ENCODE measurements around the gene DNASE1L2.

DNASE1L2 gene

GRCh38 chr16:2195322-2196161 lies 40.7 kb upstream of the DNASE1L2 start:
- Histone ChIP-seq H3K79me2 (ENCODE audit: control insufficient read depth, insufficient read depth, low read length) (no peaks in the 10 kb centered on the region), H2BK120ac (ENCODE audit: low read depth, low read length) (no peak overlapping the region), H3K4me3 (ENCODE audit: low read length) (no peak overlapping the region), H3K9ac (ENCODE audit: low read length) (no peak overlapping the region), H4K5ac (ENCODE audit: low read length) (no peak overlapping the region), H3K56ac (ENCODE audit: low read length) (peak overlapping the region; percentile 49), H3K79me1 (ENCODE audit: low read length) (no peaks in the 10 kb centered on the region), H3K27ac (ENCODE audit: low read depth, low read length) (no peak overlapping the region), H2AK5ac (ENCODE audit: low read length) (no peak overlapping the region), H3K36me3 (ENCODE audit: control insufficient read depth, insufficient read depth, low read length) (no peaks in the 10 kb centered on the region), H4K8ac (ENCODE audit: low read depth, low read length) (no peak overlapping the region), H3K4me1 (ENCODE audit: control insufficient read depth, low read depth, low read length) (no peaks in the 10 kb centered on the region), H3K27me3 (ENCODE audit: insufficient read depth, low read length, poor library complexity) (peaks cover 9% of the 10 kb centered on the region), H3K18ac (ENCODE audit: low read length) (no peak overlapping the region), H3K4me2 (ENCODE audit: low read length) (peak overlapping the region; percentile 38), H2BK5ac (ENCODE audit: low read length) (no peak overlapping the region), H2BK15ac (replicated peaks; ENCODE audit: low read depth) (no peak overlapping the region), H3K4ac (ENCODE audit: low read depth, low read length) (no peak overlapping the region), H3K23ac (ENCODE audit: low read length) (no peak overlapping the region)
- no CpG with 5 or more reads among the region's 49 CpGs for WGBS (ENCODE audit: extremely low coverage, insufficient coverage, low lambda C conversion rate)
- DNase-seq = no peak

GRCh38 chr16:2196162-2196980 lies 39.9 kb upstream of the DNASE1L2 start, which contains the start of gene CASKIN1:
TSS of gene CASKIN1 (minus strand) at chr16:2196605. CDS start at chr16:2196432, 173 bp downstream.
- Histone ChIP-seq H2BK15ac (replicated peaks; ENCODE audit: low read depth) (no peak within 1 kb of the TSS), H3K36me3 (ENCODE audit: control insufficient read depth, insufficient read depth, low read length) (no peaks in the 10 kb centered on the region), H3K79me2 (ENCODE audit: control insufficient read depth, insufficient read depth, low read length) (no peaks in the 10 kb centered on the region), H4K8ac (ENCODE audit: low read depth, low read length) (no peak within 1 kb of the TSS), H3K4me2 (ENCODE audit: low read length) (peak within 1 kb of the TSS; percentile 38), H2AK5ac (ENCODE audit: low read length) (no peak within 1 kb of the TSS), H3K27me3 (ENCODE audit: insufficient read depth, low read length, poor library complexity) (peaks cover 9% of the 10 kb centered on the region), H3K4me3 (ENCODE audit: low read length) (no peak within 1 kb of the TSS), H4K5ac (ENCODE audit: low read length) (no peak within 1 kb of the TSS), H3K23ac (ENCODE audit: low read length) (no peak within 1 kb of the TSS), H3K4ac (ENCODE audit: low read depth, low read length) (no peak within 1 kb of the TSS), H3K18ac (ENCODE audit: low read length) (no peak within 1 kb of the TSS), H3K4me1 (ENCODE audit: control insufficient read depth, low read depth, low read length) (no peaks in the 10 kb centered on the region), H2BK5ac (ENCODE audit: low read length) (no peak within 1 kb of the TSS), H3K56ac (ENCODE audit: low read length) (peak within 1 kb of the TSS; percentile 49), H3K79me1 (ENCODE audit: low read length) (no peaks in the 10 kb centered on the region), H3K27ac (ENCODE audit: low read depth, low read length) (no peak within 1 kb of the TSS), H3K9ac (ENCODE audit: low read length) (peak within 1 kb of the TSS; percentile 54), H2BK120ac (ENCODE audit: low read depth, low read length) (no peak within 1 kb of the TSS)
- no CpG with 5 or more reads among the region's 129 CpGs for WGBS (ENCODE audit: extremely low coverage, insufficient coverage, low lambda C conversion rate)
- DNase-seq = peak; percentile 26

GRCh38 chr16:2196981-2197511 lies 39.2 kb upstream of the DNASE1L2 start:
- Histone ChIP-seq H3K23ac (ENCODE audit: low read length) (no peak overlapping the region), H3K79me1 (ENCODE audit: low read length) (no peaks in the 10 kb centered on the region), H3K56ac (ENCODE audit: low read length) (peak overlapping the region; percentile 15), H3K4ac (ENCODE audit: low read depth, low read length) (no peak overlapping the region), H2BK5ac (ENCODE audit: low read length) (no peak overlapping the region), H4K8ac (ENCODE audit: low read depth, low read length) (no peak overlapping the region), H3K79me2 (ENCODE audit: control insufficient read depth, insufficient read depth, low read length) (no peaks in the 10 kb centered on the region), H3K36me3 (ENCODE audit: control insufficient read depth, insufficient read depth, low read length) (no peaks in the 10 kb centered on the region), H3K18ac (ENCODE audit: low read length) (no peak overlapping the region), H3K4me3 (ENCODE audit: low read length) (no peak overlapping the region), H3K27ac (ENCODE audit: low read depth, low read length) (no peak overlapping the region), H3K4me1 (ENCODE audit: control insufficient read depth, low read depth, low read length) (no peaks in the 10 kb centered on the region), H3K9ac (ENCODE audit: low read length) (peak overlapping the region; percentile 42), H2BK120ac (ENCODE audit: low read depth, low read length) (no peak overlapping the region), H2AK5ac (ENCODE audit: low read length) (no peak overlapping the region), H2BK15ac (replicated peaks; ENCODE audit: low read depth) (no peak overlapping the region), H4K5ac (ENCODE audit: low read length) (no peak overlapping the region), H3K4me2 (ENCODE audit: low read length) (no peak overlapping the region), H3K27me3 (ENCODE audit: insufficient read depth, low read length, poor library complexity) (peaks cover 9% of the 10 kb centered on the region)
- no CpG with 5 or more reads among the region's 32 CpGs for WGBS (ENCODE audit: extremely low coverage, insufficient coverage, low lambda C conversion rate)
- no peak for DNase-seq

- no peak overlapping the region for H2BK120ac ChIP-seq (ENCODE audit: low read depth, low read length)
- H3K4me2 ChIP-seq (ENCODE audit: low read length) = no peak overlapping the region
- no peaks in the 10 kb centered on the region for H3K79me2 ChIP-seq (ENCODE audit: control insufficient read depth, insufficient read depth, low read length)
These were observed 38.5 kb upstream of the DNASE1L2 start for GRCh38 chr16:2197765-2198164.

GRCh38 chr16:2198283-2198682 lies 38.0 kb upstream of the DNASE1L2 start:
- Histone ChIP-seq H3K4ac (ENCODE audit: low read depth, low read length) (no peak overlapping the region), H4K8ac (ENCODE audit: low read depth, low read length) (no peak overlapping the region), H3K36me3 (ENCODE audit: control insufficient read depth, insufficient read depth, low read length) (no peaks in the 10 kb centered on the region), H2BK15ac (replicated peaks; ENCODE audit: low read depth) (no peak overlapping the region), H3K23ac (ENCODE audit: low read length) (no peak overlapping the region), H3K79me1 (ENCODE audit: low read length) (no peaks in the 10 kb centered on the region), H3K27ac (ENCODE audit: low read depth, low read length) (no peak overlapping the region), H2BK5ac (ENCODE audit: low read length) (no peak overlapping the region), H3K9ac (ENCODE audit: low read length) (no peak overlapping the region), H3K27me3 (ENCODE audit: insufficient read depth, low read length, poor library complexity) (peaks cover 9% of the 10 kb centered on the region), H4K5ac (ENCODE audit: low read length) (no peak overlapping the region), H2AK5ac (ENCODE audit: low read length) (no peak overlapping the region), H3K4me2 (ENCODE audit: low read length) (no peak overlapping the region), H3K18ac (ENCODE audit: low read length) (no peak overlapping the region), H3K79me2 (ENCODE audit: control insufficient read depth, insufficient read depth, low read length) (no peaks in the 10 kb centered on the region), H3K4me1 (ENCODE audit: control insufficient read depth, low read depth, low read length) (no peaks in the 10 kb centered on the region), H3K56ac (ENCODE audit: low read length) (no peak overlapping the region), H2BK120ac (ENCODE audit: low read depth, low read length) (no peak overlapping the region), H3K4me3 (ENCODE audit: low read length) (no peak overlapping the region)
- WGBS (ENCODE audit: extremely low coverage, insufficient coverage, low lambda C conversion rate) = no CpG with 5 or more reads among the region's 4 CpGs
- no peak for DNase-seq

More at GRCh38 chr16:2197765-2198164, 38.5 kb upstream of the DNASE1L2 start:
- no peak overlapping the region for H2BK15ac ChIP-seq (replicated peaks; ENCODE audit: low read depth)
- H3K4me3 ChIP-seq (ENCODE audit: low read length) = no peak overlapping the region
- no peak overlapping the region for H3K4ac ChIP-seq (ENCODE audit: low read depth, low read length)
- no peak overlapping the region for H3K18ac ChIP-seq (ENCODE audit: low read length)
- no peak overlapping the region for H3K56ac ChIP-seq (ENCODE audit: low read length)
- H3K9ac ChIP-seq (ENCODE audit: low read length) = no peak overlapping the region
- no peak for DNase-seq
- no peak overlapping the region for H3K27ac ChIP-seq (ENCODE audit: low read depth, low read length)
- H4K8ac ChIP-seq (ENCODE audit: low read depth, low read length) = no peak overlapping the region
- H3K36me3 ChIP-seq (ENCODE audit: control insufficient read depth, insufficient read depth, low read length) = no peaks in the 10 kb centered on the region
- H2AK5ac ChIP-seq (ENCODE audit: low read length) = no peak overlapping the region
- H3K79me1 ChIP-seq (ENCODE audit: low read length) = no peaks in the 10 kb centered on the region
- H3K4me1 ChIP-seq (ENCODE audit: control insufficient read depth, low read depth, low read length) = no peaks in the 10 kb centered on the region
- H2BK5ac ChIP-seq (ENCODE audit: low read length) = no peak overlapping the region
- no CpG with 5 or more reads among the region's 6 CpGs for WGBS (ENCODE audit: extremely low coverage, insufficient coverage, low lambda C conversion rate)
- peaks cover 9% of the 10 kb centered on the region for H3K27me3 ChIP-seq (ENCODE audit: insufficient read depth, low read length, poor library complexity)
- no peak overlapping the region for H3K23ac ChIP-seq (ENCODE audit: low read length)
- no peak overlapping the region for H4K5ac ChIP-seq (ENCODE audit: low read length)
